Measurements from ENCODE around the gene CHST15. TPM values are rescaled to one million over a fixed set of nuclear protein-coding genes. Genes with fewer than 3 reads are reported as not detected.

Gene CHST15
- total and polyA plus RNA-seq, 2 of the 13 experiments (the other 11 are each of a cell fraction or from before 2014, with no cell fraction given) = 1.4 to 94.7 TPM

- TF ChIP-seq AHR (CRISPR knock-in tag; IDR thresholded peaks at IDR 0.05) (no peak), ZNF331 (CRISPR knock-in tag; IDR thresholded peaks at IDR 0.05) (peak; percentile 35; the same call in 1 of the 2 replicates), HOXA7 (CRISPR knock-in tag; IDR thresholded peaks at IDR 0.05) (no peak), MAF1 (CRISPR knock-in tag; IDR thresholded peaks at IDR 0.05; ENCODE audit: borderline replicate concordance) (no peak), ZNF143 (CRISPR knock-in tag; IDR thresholded peaks at IDR 0.05) (no peak), ARID3A (IDR thresholded peaks at IDR 0.05; ENCODE audit: low read depth, low read length) (peak; percentile 50; the same call in 1 of the 2 replicates), FOXP1 (IDR thresholded peaks at IDR 0.05) (no peak), FOXP1 (CRISPR knock-in tag; IDR thresholded peaks at IDR 0.05) (peak; percentile 72), GATAD1 (CRISPR knock-in tag; IDR thresholded peaks at IDR 0.05) (no peak), NFKBIZ (CRISPR knock-in tag; IDR thresholded peaks at IDR 0.05) (no peak), MXD4 (CRISPR knock-in tag; IDR thresholded peaks at IDR 0.05) (no peak), RXRA (CRISPR knock-in tag; IDR thresholded peaks at IDR 0.05) (peak; percentile 57), MTF1 (CRISPR knock-in tag; IDR thresholded peaks at IDR 0.05) (no peak), STAT5B (CRISPR knock-in tag; IDR thresholded peaks at IDR 0.05) (no peak), KDM2A (CRISPR knock-in tag; IDR thresholded peaks at IDR 0.05; ENCODE audit: borderline replicate concordance, low read depth) (peak; percentile 41; the same call in 1 of the 2 replicates), ELF1 (CRISPR knock-in tag; IDR thresholded peaks at IDR 0.05) (no peak), ZNF451 (CRISPR knock-in tag; IDR thresholded peaks at IDR 0.05) (no peak), THYN1 (CRISPR knock-in tag; IDR thresholded peaks at IDR 0.05; ENCODE audit: borderline replicate concordance, low read depth) (no peak), MTF2 (CRISPR knock-in tag; IDR thresholded peaks at IDR 0.05; ENCODE audit: borderline replicate concordance) (no peak; the same call in 1 of the 2 replicates), ZNF572 (CRISPR knock-in tag; IDR thresholded peaks at IDR 0.05) (no peak), EP300 (IDR thresholded peaks at IDR 0.05; ENCODE audit: low read depth in 2 of 2, low read length in 2 of 2) (peak in 1 of 2 experiments; percentile 70; a peak in 2 of 4 replicates), EP300 (CRISPR knock-in tag; IDR thresholded peaks at IDR 0.05; ENCODE audit: borderline replicate concordance) (peak; percentile 75; the same call in 1 of the 2 replicates), LCORL (IDR thresholded peaks at IDR 0.05) (no peak), LCORL (CRISPR knock-in tag; IDR thresholded peaks at IDR 0.05) (peak; percentile 60; the same call in 1 of the 2 replicates)
- TF ChIP-seq, protein P1, sequence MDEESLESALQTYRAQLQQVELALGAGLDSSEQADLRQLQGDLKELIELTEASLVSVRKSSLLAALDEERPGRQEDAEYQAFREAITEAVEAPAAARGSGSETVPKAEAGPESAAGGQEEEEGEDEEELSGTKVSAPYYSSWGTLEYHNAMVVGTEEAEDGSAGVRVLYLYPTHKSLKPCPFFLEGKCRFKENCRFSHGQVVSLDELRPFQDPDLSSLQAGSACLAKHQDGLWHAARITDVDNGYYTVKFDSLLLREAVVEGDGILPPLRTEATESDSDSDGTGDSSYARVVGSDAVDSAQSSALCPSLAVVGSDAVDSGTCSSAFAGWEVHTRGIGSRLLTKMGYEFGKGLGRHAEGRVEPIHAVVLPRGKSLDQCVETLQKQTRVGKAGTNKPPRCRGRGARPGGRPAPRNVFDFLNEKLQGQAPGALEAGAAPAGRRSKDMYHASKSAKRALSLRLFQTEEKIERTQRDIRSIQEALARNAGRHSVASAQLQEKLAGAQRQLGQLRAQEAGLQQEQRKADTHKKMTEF (CRISPR knock-in tag; IDR thresholded peaks at IDR 0.05) = 0 out of 2 replicates have a peak, but pooled peaks have one; percentile 53
- TF ChIP-seq, protein P2, sequence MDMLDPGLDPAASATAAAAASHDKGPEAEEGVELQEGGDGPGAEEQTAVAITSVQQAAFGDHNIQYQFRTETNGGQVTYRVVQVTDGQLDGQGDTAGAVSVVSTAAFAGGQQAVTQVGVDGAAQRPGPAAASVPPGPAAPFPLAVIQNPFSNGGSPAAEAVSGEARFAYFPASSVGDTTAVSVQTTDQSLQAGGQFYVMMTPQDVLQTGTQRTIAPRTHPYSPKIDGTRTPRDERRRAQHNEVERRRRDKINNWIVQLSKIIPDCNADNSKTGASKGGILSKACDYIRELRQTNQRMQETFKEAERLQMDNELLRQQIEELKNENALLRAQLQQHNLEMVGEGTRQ (IDR thresholded peaks at IDR 0.05; ENCODE audit: low read depth, low read length) = no peak
- TF ChIP-seq, protein P2 (CRISPR knock-in tag; IDR thresholded peaks at IDR 0.05; ENCODE audit: borderline replicate concordance) = no peak
Observed at GRCh38 chr10:124092860-124093773, at the start of gene CHST15 (continued).

All from HepG2 (cell line).